Adipocyte (in vitro differentiated cells): Measurements from ENCODE around the gene KCTD2.
A peak's percentile ranks its signal among the peaks of the same experiment; 100 is the strongest.

Source experiments
- DNase-seq: peaks from one replicate; pipeline ENCODE4 v3.0.0-alpha.2; 2015; ENCODE audit warnings: low read depth
- H3K27me3 ChIP-seq: replicated peaks from 2 replicates; pipeline ENCODE4 v1.7.0; 2013; ENCODE audit warnings: mild to moderate bottlenecking, low read length, moderate library complexity; ENCODE audit not compliant: control insufficient read depth, insufficient read depth
- H3K36me3 ChIP-seq: 2 replicates; pipeline ENCODE4 v1.7.0; 2013; ENCODE audit warnings: low read length, mild to moderate bottlenecking, moderate library complexity; ENCODE audit not compliant: control insufficient read depth, insufficient read depth, severe bottlenecking
- H3K4me1 ChIP-seq: 2 replicates; pipeline ENCODE4 v1.7.0; 2013; ENCODE audit warnings: mild to moderate bottlenecking, low read length, moderate library complexity; ENCODE audit not compliant: control insufficient read depth, insufficient read depth
- H3K4me3 ChIP-seq: 2 replicates; pipeline ENCODE4 v1.7.0; 2013; ENCODE audit warnings: mild to moderate bottlenecking, low read length, moderate library complexity
- H3K9ac ChIP-seq: 2 replicates; pipeline ENCODE4 v1.7.0; 2013; ENCODE audit warnings: mild to moderate bottlenecking, low read length, moderate library complexity
- H3K9me3 ChIP-seq: 2 replicates; pipeline ENCODE4 v1.7.0; 2013; ENCODE audit warnings: mild to moderate bottlenecking, low read length, moderate library complexity; ENCODE audit not compliant: control insufficient read depth

KCTD2 gene

DNA sequence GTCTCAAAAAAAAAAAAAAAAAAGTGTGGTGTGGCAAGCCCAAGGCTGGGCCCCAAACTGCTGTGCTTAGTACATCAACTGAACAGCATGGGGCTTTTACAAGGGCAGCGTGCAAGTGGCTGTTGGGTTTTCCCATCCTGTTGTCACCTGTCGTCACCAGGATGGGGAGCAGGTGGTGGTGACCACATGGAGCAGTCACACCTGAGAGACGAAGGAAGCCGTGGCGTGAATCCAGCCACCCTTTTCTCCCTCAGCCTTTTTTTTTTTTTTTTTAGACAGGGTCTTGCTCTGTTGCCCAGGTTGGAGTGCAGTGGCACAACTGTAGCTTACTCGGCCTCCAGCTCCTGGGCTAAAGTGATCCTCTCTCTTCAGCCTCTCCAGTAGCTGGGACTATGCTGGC, 38.7 kb upstream of the KCTD2 start:
- H3K9me3 ChIP-seq, result no peaks in the 10 kb centered on the region
- no peak overlapping the region for H3K4me3 ChIP-seq
- peaks cover 13% of the 10 kb centered on the region for H3K4me1 ChIP-seq
- no peaks in the 10 kb centered on the region for H3K27me3 ChIP-seq
- H3K9ac ChIP-seq, result no peak overlapping the region
- DNase-seq, result no peak
- H3K36me3 ChIP-seq, result peaks cover 3% of the 10 kb centered on the region

DNA sequence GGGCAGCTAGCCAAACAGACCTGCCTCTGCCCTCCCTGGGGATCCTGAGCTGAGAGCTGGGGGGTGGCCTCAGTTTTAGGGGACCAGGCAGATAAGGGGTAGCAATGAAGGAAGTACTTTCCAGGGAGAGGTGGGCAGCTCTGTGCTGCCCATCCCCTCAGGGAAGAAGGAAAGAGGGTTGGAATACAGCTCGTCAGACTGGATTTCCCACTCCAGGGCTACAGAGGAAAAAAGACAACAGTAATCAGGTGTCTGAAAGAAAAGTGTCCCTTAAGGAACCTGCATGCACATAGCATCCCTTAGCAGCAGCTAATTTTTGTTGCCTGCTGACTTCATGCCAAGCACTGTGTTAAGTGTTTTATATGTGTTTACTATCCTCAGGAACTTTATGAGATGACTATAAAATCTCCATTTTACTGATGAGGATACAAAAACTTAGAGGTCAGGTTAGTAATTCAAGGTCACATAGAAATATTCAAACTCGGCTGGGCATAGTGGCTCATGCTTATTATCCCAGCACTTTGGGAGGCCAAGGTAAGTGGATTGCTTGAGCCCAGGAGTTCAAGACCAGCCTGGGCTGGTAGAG, 37.8 kb upstream of the KCTD2 start:
- no peaks in the 10 kb centered on the region for H3K36me3 ChIP-seq
- H3K9me3 ChIP-seq, result no peaks in the 10 kb centered on the region
- no peaks in the 10 kb centered on the region for H3K27me3 ChIP-seq
- no peak for DNase-seq
- no peak overlapping the region for H3K4me3 ChIP-seq
- H3K4me1 ChIP-seq, result peaks cover 19% of the 10 kb centered on the region
- H3K9ac ChIP-seq, result no peak overlapping the region

DNA sequence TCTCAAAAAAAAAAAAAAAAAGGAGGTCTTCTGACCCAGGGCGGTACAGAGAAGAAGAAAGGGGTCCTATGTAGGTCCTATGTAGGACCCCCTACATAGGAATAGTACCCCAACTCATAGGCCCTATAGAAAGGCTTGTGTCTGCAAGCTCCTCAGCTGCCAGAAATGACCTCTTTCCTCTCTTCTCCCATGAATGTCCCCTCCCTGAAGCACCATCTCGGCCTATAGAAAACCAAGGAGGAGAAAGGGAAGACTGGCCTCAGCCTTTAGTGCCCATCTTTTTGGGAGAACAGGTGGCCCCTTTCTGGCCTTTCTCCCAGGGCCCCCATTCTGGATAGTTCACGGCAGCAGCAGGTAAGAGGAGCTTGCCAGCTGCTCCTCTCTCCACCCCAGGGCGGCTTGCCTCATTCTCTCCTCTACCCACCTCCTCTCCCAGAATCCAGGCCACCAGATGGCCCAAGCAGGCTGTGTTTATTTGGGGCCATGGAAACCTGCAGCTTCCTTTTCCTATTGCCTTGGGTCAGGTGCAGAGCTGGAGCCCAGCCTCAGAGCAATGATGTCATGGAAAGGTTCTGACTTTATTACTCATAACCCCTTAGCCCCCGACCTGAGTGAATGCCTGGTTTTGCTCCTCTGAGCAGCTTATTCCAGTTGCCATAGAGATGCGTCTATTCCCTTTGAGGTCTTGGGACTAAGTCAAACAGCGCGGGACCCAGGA, 36.2 kb upstream of the KCTD2 start:
- Histone ChIP-seq H3K36me3 (no peaks in the 10 kb centered on the region), H3K27me3 (no peaks in the 10 kb centered on the region), H3K9me3 (no peaks in the 10 kb centered on the region), H3K9ac (peak overlapping the region; percentile 92), H3K4me1 (peaks cover 19% of the 10 kb centered on the region), H3K4me3 (peak overlapping the region; percentile 91)
- DNase-seq, result no peak

DNA sequence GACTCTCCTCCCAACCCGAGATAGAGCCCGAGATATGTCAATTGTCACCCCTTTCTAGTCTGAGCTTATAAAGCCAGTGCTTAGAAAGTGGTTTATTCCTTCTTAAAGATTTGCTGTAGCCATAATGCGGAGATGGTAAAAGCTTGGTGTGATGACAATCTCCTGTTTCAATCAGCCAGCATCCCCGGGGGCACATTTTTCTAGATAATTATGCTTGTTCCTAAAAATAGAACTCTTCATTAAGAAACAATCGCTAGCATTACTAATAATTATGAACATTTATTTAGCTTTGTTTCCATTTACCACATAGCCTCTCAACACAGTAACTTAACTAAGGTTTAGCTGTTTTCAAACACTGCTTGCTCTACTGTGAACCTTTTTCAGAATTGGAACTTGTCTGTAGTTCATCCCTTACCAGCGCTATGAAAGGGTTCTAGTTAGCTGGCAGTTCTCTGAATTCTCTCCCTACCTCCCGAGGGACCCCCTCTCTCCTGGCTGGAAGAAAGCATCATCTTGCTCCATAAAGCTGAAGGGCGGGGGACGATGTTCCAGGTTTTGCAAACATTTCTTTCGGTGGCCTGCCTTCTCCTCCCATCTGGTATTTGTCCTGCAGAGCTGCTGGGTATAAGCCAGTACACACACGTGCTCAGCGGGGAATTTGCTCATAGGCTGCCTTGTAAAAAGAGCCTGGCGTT, 35.5 kb upstream of the KCTD2 start:
- peak overlapping the region; percentile 92 for H3K9ac ChIP-seq
- peak; percentile 63 for DNase-seq
- H3K9me3 ChIP-seq, result no peaks in the 10 kb centered on the region
- no peaks in the 10 kb centered on the region for H3K27me3 ChIP-seq
- peaks cover 19% of the 10 kb centered on the region for H3K4me1 ChIP-seq
- peak overlapping the region; percentile 91 for H3K4me3 ChIP-seq
- no peaks in the 10 kb centered on the region for H3K36me3 ChIP-seq

DNA sequence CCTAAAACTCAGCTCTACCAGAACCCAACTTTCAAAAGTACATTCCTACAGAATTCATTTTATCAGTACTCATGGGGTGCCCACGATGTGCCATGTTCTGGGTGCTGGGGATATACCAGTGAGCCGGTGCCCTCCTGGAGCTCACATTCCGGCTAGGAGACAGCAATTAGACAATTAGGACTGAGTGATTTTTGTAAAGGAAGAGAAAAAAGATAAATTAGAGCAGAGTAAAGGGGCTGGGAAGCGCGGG, 35.0 kb upstream of the KCTD2 start:
- DNase-seq, result no peak
- H3K27me3 ChIP-seq, result no peaks in the 10 kb centered on the region
- peak overlapping the region; percentile 91 for H3K4me3 ChIP-seq
- no peaks in the 10 kb centered on the region for H3K36me3 ChIP-seq
- H3K9ac ChIP-seq, result peak overlapping the region; percentile 92
- no peaks in the 10 kb centered on the region for H3K9me3 ChIP-seq
- peaks cover 19% of the 10 kb centered on the region for H3K4me1 ChIP-seq

DNA sequence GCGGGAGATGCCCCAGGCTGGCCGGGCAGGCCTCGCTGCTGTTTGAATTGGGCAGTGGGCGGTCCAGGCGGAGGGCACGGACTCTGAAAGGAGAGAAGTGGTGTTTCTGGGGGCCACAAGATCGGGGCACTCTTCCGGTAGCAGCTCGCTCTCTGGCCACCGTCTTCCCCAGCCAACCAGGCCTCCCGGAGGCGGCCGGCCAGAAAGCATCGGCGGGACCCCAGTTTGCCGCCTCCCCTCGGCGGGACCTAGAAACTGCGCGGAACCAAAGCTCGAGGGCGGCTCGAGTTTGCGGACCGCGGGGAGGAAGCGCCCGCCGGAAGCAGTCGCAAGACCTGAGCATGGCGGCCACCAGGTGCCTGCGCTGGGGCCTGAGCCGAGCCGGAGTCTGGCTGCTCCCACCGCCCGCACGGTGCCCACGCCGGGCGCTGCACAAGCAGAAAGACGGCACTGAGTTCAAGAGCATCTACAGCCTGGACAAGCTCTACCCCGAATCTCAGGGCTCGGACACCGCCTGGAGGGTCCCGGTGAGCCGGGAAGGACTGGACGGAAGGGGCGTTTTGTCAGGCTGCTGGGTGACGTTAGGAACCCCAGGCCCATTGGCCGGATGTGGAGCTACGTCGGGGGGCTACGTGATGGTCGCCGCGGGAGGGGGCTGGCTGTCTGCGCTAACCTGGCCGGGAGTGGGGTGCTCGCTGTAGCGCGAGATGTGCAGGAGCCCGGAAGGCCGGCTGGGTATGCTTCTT, 34.5 kb upstream of the KCTD2 start, which contains the start of gene MRPL58:
MRPL58 (plus strand) TSS at position 325 of the 746 bp plus-strand sequence; CDS start at position 342, 17 bp downstream.
- no peaks in the 10 kb centered on the region for H3K27me3 ChIP-seq
- H3K36me3 ChIP-seq, result no peaks in the 10 kb centered on the region
- H3K9me3 ChIP-seq, result no peaks in the 10 kb centered on the region
- peak within 1 kb of the TSS; percentile 92 for H3K9ac ChIP-seq
- peaks cover 19% of the 10 kb centered on the region for H3K4me1 ChIP-seq
- H3K4me3 ChIP-seq, result peak within 1 kb of the TSS; percentile 91
- peak; percentile 96 for DNase-seq

DNA sequence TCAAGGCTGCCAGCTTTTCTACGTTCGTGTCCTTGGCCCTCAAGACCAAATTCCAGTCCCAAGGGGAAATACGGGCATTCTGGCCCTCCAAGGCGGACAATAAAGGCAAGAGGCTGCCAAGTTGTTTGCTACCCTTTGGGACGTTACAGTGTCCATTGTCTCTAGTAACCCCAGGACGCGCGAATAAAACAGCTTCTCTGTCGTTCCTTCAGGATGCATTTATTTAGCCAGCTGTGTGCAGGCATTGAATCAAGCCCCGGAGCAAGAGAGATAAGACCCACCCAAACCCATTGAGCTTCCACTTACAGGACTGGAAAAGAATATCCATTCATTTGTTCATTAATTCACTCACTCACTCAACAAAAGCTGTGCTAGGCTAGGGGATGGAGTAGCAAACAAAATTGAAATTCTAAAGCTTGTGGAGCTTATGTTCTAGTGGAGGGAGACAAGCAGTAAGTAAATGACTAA, 33.9 kb upstream of the KCTD2 start:
- peaks cover 3% of the 10 kb centered on the region for H3K36me3 ChIP-seq
- H3K9ac ChIP-seq, result peak overlapping the region; percentile 92
- H3K27me3 ChIP-seq, result no peaks in the 10 kb centered on the region
- peak overlapping the region; percentile 91 for H3K4me3 ChIP-seq
- peaks cover 19% of the 10 kb centered on the region for H3K4me1 ChIP-seq
- no peak for DNase-seq
- no peaks in the 10 kb centered on the region for H3K9me3 ChIP-seq

DNA sequence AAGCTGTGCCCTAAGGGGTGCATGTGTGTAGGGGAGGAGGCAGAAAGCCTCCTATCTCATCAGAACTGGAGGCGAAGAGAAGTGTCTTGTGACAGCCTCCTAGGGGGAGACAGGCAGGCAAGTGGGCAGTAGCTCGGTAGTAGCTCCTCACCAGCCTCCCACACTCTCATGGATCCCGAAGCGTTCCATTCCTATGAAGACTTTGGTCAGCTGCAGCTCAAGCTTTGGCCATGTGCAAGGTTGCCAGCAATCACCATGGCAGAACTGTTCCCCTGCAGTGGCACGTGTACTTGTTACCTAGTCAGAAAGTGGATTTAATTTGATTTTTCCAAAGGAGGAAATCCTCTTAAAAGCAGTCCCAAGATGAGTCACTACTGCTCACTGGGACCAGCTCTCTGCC, 27.9 kb upstream of the KCTD2 start:
- no peaks in the 10 kb centered on the region for H3K27me3 ChIP-seq
- H3K4me1 ChIP-seq, result no peaks in the 10 kb centered on the region
- peaks cover 40% of the 10 kb centered on the region for H3K36me3 ChIP-seq
- no peak for DNase-seq
- H3K9ac ChIP-seq, result no peak overlapping the region
- no peak overlapping the region for H3K4me3 ChIP-seq
- no peaks in the 10 kb centered on the region for H3K9me3 ChIP-seq

DNA sequence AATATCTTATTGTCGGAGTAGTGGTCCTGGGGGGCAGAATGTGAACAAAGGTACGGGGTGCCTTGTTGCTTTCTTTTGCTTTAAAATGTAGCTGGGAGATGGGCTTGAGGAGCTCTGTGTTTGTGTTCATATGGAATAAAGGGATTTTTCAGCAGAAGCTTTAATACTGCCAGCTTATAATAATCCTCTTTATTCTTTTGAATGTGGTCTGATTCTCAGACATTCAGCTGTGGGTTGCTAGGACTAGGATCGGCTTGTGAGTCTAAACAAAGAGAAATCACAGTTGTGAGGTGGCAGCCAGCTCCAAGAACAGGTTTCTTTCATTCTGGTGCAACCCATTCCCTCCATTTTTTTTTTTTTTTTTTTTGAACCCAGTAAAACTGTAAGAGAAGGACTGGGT, 27.3 kb upstream of the KCTD2 start:
- H3K9me3 ChIP-seq, result no peaks in the 10 kb centered on the region
- H3K9ac ChIP-seq, result no peak overlapping the region

DNA sequence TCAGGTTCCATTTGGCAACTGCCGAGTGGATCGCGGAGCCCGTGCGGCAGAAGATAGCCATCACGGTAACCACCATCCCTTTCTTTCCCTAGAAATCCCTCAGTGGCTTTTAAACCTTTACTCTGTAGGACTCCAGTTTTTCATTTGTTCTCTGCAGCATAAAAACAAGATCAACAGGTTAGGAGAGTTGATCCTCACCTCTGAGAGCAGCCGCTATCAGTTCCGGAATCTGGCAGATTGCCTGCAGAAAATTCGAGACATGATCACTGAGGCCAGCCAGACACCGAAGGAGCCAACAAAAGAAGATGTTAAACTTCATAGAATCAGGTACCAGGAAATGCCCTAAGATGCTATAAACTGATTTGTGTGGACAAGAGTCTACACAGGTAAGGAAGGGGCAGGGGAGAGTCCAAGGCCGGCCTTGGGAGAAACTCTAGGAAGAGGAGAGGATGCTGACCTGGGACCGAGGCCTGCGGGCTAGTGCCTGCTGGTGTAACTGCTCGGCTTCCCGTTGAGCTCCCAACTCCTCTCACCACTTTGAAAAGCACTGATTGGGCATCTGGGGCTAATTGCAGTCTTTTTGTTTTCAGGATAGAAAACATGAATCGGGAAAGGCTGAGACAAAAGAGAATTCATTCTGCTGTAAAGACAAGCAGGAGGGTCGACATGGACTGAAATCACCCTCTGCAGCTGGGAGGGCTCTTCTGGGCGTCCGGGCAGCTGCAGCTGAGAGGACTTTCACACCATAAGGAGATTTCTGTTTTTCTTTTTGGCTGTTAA, 26.5 kb upstream of the KCTD2 start:
- H3K36me3 ChIP-seq, result peaks cover 40% of the 10 kb centered on the region
- DNase-seq, result no peak

More for the DNA sequence above, 27.3 kb upstream of the KCTD2 start:
- DNase-seq, result no peak
- no peaks in the 10 kb centered on the region for H3K27me3 ChIP-seq
- H3K36me3 ChIP-seq, result peaks cover 40% of the 10 kb centered on the region
- no peaks in the 10 kb centered on the region for H3K4me1 ChIP-seq
- H3K4me3 ChIP-seq, result no peak overlapping the region

More for the DNA sequence above, 26.5 kb upstream of the KCTD2 start:
- Histone ChIP-seq H3K9me3 (no peaks in the 10 kb centered on the region), H3K4me1 (no peaks in the 10 kb centered on the region), H3K9ac (no peak overlapping the region), H3K4me3 (no peak overlapping the region), H3K27me3 (no peaks in the 10 kb centered on the region)
